ENCODE data around the gene ZNF600. TPM values are rescaled to one million over a fixed set of nuclear protein-coding genes. Genes with fewer than 3 reads are reported as not detected.
"Not testable (repeated sequence)": the region's sequence is repeated elsewhere in the genome, so short reads cannot be mapped to it uniquely, and the experiment has no call there.

The ZNF600 gene
- total RNA-seq, 4 donors from 2014 or later, result 8.8 to 15.3 (median 12.4) TPM

GRCh38 chr19:52724701-52725514, 61.7 kb downstream of the ZNF600 start:
- 88 to 89% methylated on average over 19 to 23 of the region's 23 CpGs for whole genome bisulfite sequencing, 2 donors
- no peaks in the 10 kb centered on the region for H3K27me3 ChIP-seq
- H3K4me3 ChIP-seq (replicated peaks in 1 of 3), result no peak overlapping the region
- no peak overlapping the region for H3K27ac ChIP-seq
- DNase-seq, result no peak
- intact Hi-C loops (cut with DNase I), result no loop called here
- H3K36me3 ChIP-seq, result peaks cover 11 to 14% of the 10 kb centered on the region in 2 donors
- TF ChIP-seq CTCF (IDR thresholded peaks at IDR 0.05) (no peak), POLR2A (IDR thresholded peaks at IDR 0.05) (no peak)
- no peaks in the 10 kb centered on the region for H3K9me3 ChIP-seq
- H3K4me1 ChIP-seq, result no peaks in the 10 kb centered on the region

- H3K36me3 ChIP-seq, result peaks cover 11 to 14% of the 10 kb centered on the region in 2 donors
- H3K4me3 ChIP-seq (replicated peaks in 1 of 3); DNase-seq; H3K27ac ChIP-seq; H3K9me3 ChIP-seq; intact Hi-C loops (cut with DNase I); H3K27me3 ChIP-seq; H3K4me1 ChIP-seq: not testable (repeated sequence)
- WGBS, 2 donors, result 76 to 79% methylated on average over 9 of the region's 9 CpGs
These were observed 62.5 kb downstream of the ZNF600 start for GRCh38 chr19:52723907-52724598.

GRCh38 chr19:52722062-52723003, 64.3 kb downstream of the ZNF600 start:
- H3K36me3 ChIP-seq, result peaks cover 8 to 11% of the 10 kb centered on the region in 2 donors
- 94 to 95% methylated on average over 7 of the region's 7 CpGs for WGBS, 2 donors

GRCh38 chr19:52720541-52720940, 66.0 kb downstream of the ZNF600 start:
- DNase-seq; H3K27me3 ChIP-seq; H3K4me1 ChIP-seq; H3K27ac ChIP-seq; intact Hi-C loops (cut with DNase I); H3K4me3 ChIP-seq (replicated peaks in 1 of 3); H3K36me3 ChIP-seq; H3K9me3 ChIP-seq: not testable (repeated sequence)
- WGBS, 2 donors, result 100% methylated on average over 4 to 6 of the region's 21 CpGs

More at GRCh38 chr19:52722062-52723003, 64.3 kb downstream of the ZNF600 start:
- intact Hi-C loops (cut with DNase I), result no loop called here
- Histone ChIP-seq H3K27ac (no peak overlapping the region), H3K4me1 (no peaks in the 10 kb centered on the region), H3K27me3 (no peaks in the 10 kb centered on the region), H3K9me3 (no peaks in the 10 kb centered on the region), H3K4me3 (replicated peaks in 1 of 3) (no peak overlapping the region)
- TF ChIP-seq CTCF (IDR thresholded peaks at IDR 0.05) (no peak), POLR2A (IDR thresholded peaks at IDR 0.05) (no peak)
- no peak for DNase-seq

GRCh38 chr19:52716522-52716921, 70.1 kb downstream of the ZNF600 start:
- Histone ChIP-seq H3K27ac (no peak overlapping the region), H3K27me3 (no peaks in the 10 kb centered on the region), H3K4me1 (no peaks in the 10 kb centered on the region), H3K4me3 (replicated peaks in 1 of 3) (no peak overlapping the region), H3K9me3 (no peaks in the 10 kb centered on the region), H3K36me3 (peaks cover 6 to 14% of the 10 kb centered on the region in 2 donors)
- WGBS, 2 donors, result 42 to 53% methylated on average over 1 of the region's 1 CpG
- TF ChIP-seq CTCF (IDR thresholded peaks at IDR 0.05) (no peak), POLR2A (IDR thresholded peaks at IDR 0.05) (no peak)
- intact Hi-C loops (cut with DNase I), result no loop called here
- no peak for DNase-seq

GRCh38 chr19:52715902-52716301, 70.7 kb downstream of the ZNF600 start:
- H3K9me3 ChIP-seq; intact Hi-C loops (cut with DNase I); H3K27ac ChIP-seq; H3K4me3 ChIP-seq (replicated peaks in 1 of 3); H3K27me3 ChIP-seq; H3K4me1 ChIP-seq; DNase-seq: not testable (repeated sequence)
- H3K36me3 ChIP-seq, result peaks cover 7 to 15% of the 10 kb centered on the region in 2 donors
- 26 to 67% methylated on average over 4 of the region's 4 CpGs for WGBS, 2 donors

- H3K27me3 ChIP-seq; DNase-seq; intact Hi-C loops (cut with DNase I); H3K27ac ChIP-seq; H3K9me3 ChIP-seq; H3K4me1 ChIP-seq; H3K4me3 ChIP-seq (replicated peaks in 1 of 3): not testable (repeated sequence)
- H3K36me3 ChIP-seq, result peaks cover 3 to 15% of the 10 kb centered on the region in 2 donors
- WGBS, 2 donors, result 86 to 96% methylated on average over 3 to 5 of the region's 5 CpGs
These were observed 71.3 kb downstream of the ZNF600 start for GRCh38 chr19:52715330-52715729.
